GM20000 (cell line): Measurements from ENCODE around the gene RCHY1.

Experiments
- DNase-seq: peaks from one replicate; pipeline ENCODE4 v3.0.0; 2012; ENCODE audit warnings: low spot score
- TF ChIP-seq, protein P1 (sequence below): IDR thresholded peaks from 2 replicates; pipeline ENCODE4 v1.5.1; 2012; ENCODE audit warnings: mild to moderate bottlenecking, control low read depth; ENCODE audit errors: extremely low read depth, missing control alignments

Gene RCHY1

DNA sequence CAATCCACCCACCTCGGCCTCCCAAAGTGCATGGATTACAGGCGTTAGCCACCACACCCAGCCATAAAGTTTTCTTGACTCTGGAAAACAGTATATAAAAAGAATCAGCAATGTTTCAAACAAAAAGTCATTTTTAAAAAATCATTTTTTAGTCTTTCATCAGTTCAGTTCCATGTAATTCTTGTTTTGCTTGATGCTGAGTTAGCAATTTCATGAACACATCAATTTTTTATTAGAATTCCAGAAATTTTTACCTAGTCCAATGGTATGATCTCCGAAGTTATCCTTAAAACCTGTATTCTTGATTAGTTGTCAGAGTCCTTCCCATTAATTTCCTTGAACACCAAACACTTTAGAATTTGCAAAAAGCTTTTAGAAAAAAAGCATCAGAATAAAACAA is 56.8 kb downstream of the RCHY1 start:
- TF ChIP-seq, protein P1, sequence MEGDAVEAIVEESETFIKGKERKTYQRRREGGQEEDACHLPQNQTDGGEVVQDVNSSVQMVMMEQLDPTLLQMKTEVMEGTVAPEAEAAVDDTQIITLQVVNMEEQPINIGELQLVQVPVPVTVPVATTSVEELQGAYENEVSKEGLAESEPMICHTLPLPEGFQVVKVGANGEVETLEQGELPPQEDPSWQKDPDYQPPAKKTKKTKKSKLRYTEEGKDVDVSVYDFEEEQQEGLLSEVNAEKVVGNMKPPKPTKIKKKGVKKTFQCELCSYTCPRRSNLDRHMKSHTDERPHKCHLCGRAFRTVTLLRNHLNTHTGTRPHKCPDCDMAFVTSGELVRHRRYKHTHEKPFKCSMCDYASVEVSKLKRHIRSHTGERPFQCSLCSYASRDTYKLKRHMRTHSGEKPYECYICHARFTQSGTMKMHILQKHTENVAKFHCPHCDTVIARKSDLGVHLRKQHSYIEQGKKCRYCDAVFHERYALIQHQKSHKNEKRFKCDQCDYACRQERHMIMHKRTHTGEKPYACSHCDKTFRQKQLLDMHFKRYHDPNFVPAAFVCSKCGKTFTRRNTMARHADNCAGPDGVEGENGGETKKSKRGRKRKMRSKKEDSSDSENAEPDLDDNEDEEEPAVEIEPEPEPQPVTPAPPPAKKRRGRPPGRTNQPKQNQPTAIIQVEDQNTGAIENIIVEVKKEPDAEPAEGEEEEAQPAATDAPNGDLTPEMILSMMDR = no peak

DNA sequence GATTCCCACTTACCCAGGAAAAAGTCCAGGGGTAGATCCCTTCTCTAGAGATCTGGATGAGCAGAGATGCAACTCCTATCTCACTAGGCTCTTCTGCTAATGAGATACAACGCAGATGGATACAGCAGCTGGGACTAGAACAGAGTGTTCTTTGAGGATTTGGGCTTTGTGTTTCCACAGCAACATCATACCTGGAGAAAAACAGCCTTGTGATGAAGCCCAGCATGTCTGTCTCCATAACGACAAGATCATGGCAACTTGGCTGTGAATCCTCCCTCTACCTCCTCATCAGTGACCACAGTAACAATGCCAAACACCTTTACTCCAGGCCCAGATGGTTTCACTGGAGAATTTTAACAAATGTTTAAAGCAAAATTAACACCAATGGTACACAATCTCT is 80.1 kb downstream of the RCHY1 start:
- no peak for DNase-seq
- TF ChIP-seq, protein P1 = no peak

More for the DNA sequence above, 56.8 kb downstream of the RCHY1 start:
- DNase-seq = no peak

DNA sequence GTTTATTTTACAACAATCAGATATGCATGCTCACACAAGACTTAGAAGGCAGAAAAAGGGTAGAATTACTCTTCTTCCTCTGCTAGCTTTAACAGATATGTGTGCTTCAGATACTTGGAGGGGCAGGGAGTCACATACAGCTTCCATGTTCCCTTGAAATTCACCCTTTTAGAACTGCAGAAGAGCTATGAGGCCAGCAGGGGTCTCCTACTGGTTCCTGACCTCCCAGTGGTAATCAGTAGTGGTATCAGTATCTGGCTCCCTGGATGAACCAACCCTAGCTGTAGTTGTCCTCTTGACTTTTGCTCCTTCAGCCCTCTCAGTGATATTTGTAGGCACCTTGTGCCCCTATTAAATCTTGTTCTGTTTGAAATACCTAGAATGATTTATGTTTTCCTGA is 81.5 kb downstream of the RCHY1 start:
- TF ChIP-seq, protein P1 = peak; percentile 34
- DNase-seq = no peak

DNA sequence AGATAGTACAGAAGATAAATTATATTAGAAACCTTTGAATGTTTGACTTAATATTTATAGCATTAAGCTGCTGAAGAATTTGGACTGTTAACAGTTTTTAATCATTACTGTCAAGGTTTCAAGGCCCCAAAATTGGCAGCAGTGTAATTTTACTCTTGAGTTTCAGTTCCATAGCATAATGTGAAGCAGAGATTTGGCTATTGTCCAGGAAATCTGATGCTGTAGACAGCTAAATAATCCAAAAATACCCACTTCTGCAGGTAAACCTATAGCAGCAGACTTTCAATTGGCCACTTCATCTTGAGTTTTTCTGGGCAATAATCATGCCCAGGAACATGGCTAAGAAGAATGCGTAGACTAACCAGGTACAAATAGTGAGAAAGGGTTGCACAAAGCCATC is 85.0 kb downstream of the RCHY1 start:
- no peak for DNase-seq
- TF ChIP-seq, protein P1 = no peak
